Kidney (tissue), 14 donors: ENCODE results near the gene CST3. TPM values are rescaled to one million over a fixed set of nuclear protein-coding genes. Genes with fewer than 3 reads are reported as not detected.
"Not testable (repeated sequence)": the region's sequence is repeated elsewhere in the genome, so short reads cannot be mapped to it uniquely, and the experiment has no call there.

Experiments
- DNase-seq, 5 donors: peaks; one replicate each; pipeline ENCODE4 v3.0.0-alpha.2; 2013 to 2020
- FAIRE-seq: peaks from 2 replicates; lab custom pipeline; 2012; peaks lifted over from hg19 to GRCh38; lab: Jason Lieb, UNC
- H3K27ac ChIP-seq, 2 donors: one replicate each; pipeline ENCODE4 v1.7.0; 2013; ENCODE audit warnings: low read depth in 2 of 2, low read length in 2 of 2, inconsistent platforms in 1 of 2
- H3K27me3 ChIP-seq: one replicate; pipeline ENCODE4 v1.7.1; 2013; ENCODE audit warnings: low read length, inconsistent platforms; ENCODE audit not compliant: control insufficient read depth, insufficient read depth
- H3K36me3 ChIP-seq, 3 donors: one replicate each; pipeline versions ENCODE4 v1.7.0 to v1.7.1; 2013; ENCODE audit warnings: low read length in 3 of 3, control low read depth in 1 of 3, inconsistent platforms in 1 of 3; ENCODE audit not compliant: insufficient read depth in 3 of 3, control insufficient read depth in 2 of 3
- H3K4me1 ChIP-seq, 3 donors: one replicate each; pipeline versions ENCODE4 v1.7.0 to v1.7.1; 2013; ENCODE audit warnings: low read length in 3 of 3, inconsistent platforms in 1 of 3, low read depth in 1 of 3; ENCODE audit not compliant: control insufficient read depth in 2 of 3, insufficient read depth in 2 of 3
- H3K4me3 ChIP-seq, 3 donors: one replicate each; pipeline versions ENCODE4 v1.7.0 to v1.8.1; 2013; ENCODE audit warnings: low read length in 3 of 3, control low read depth in 1 of 3, inconsistent platforms in 1 of 3
- H3K9ac ChIP-seq, 3 donors: one replicate each; pipeline versions ENCODE4 v1.7.0 to v1.7.1; 2013; ENCODE audit warnings: low read length in 3 of 3, control low read depth in 1 of 3, inconsistent platforms in 1 of 3
- H3K9me3 ChIP-seq, 3 donors: one replicate each; pipeline versions ENCODE4 v1.7.0 to v1.7.1; 2013; ENCODE audit warnings: low read length in 3 of 3, control low read depth in 1 of 3, inconsistent platforms in 1 of 3; ENCODE audit not compliant: control insufficient read depth in 2 of 3, insufficient read depth in 1 of 3
- CTCF ChIP-seq: IDR thresholded peaks from 3 replicates; pipeline ENCODE4 v1.5.1; 2012; ENCODE audit warnings: mild to moderate bottlenecking, moderate library complexity, borderline replicate concordance; ENCODE audit not compliant: insufficient read depth; ENCODE audit errors: extremely low read depth
- intact Hi-C: fragments of 100-400 bp; cut with DNase I; formaldehyde crosslinking; loops from one replicate; pipeline ENCODE4 v1.11.1; 2022
- polyA plus RNA-seq: library from polyadenylated mRNA; stranded (reverse); fragments of 350-450 nt; fragmentation: Illumina TruSeq; extraction: RNeasy Lipid Tissue Mini Kit (QIAGEN cat#74804); gene quantifications from one replicate; pipeline ENCODE4 v1.2.3, GENCODE V29; 2014; ENCODE audit warnings: low read depth, low replicate concordance; ENCODE audit not compliant: insufficient read depth
- total RNA-seq: library from RNA; stranded (reverse); fragmentation: NEBNext Ultra II Directional; extraction: Animal tissue kit (Norgen Biotek cat#: 25700); gene quantifications from one replicate; pipeline ENCODE4 v1.2.1, GENCODE V29; 2021
- donor health status: control.
- donor health status: control.
- donor health status: control.
- donor health status: control.
- donor health status: control.
- donor health status: DM: yes; HTN: yes; CAD: no.
- donor health status: Normal renal cell carcinoma (clear cell type).

The CST3 gene
- total and polyA plus RNA-seq, 2 donors from 2014 or later: 852 to 942 TPM

- Histone ChIP-seq H3K9ac (peak overlapping the region; percentile 21 to 78 (median 61)), H3K27ac (peak overlapping the region; percentile 80 to 83), H3K27me3 (no peaks in the 10 kb centered on the region), H3K4me3 (peak overlapping the region; percentile 62 to 76 (median 70)), H3K36me3 (peaks cover 4 to 15% (median 4%) of the 10 kb centered on the region in 3 donors), H3K4me1 (peaks cover 2 to 21% (median 17%) of the 10 kb centered on the region in 3 donors), H3K9me3 (no peaks in the 10 kb centered on the region)
- no peak for TF ChIP-seq CTCF
- no peak for DNase-seq
- FAIRE-seq: no peak
- intact Hi-C loops: no loop called here
Measured at GRCh38 chr20:23636908-23637281, 860 bp downstream of the CST3 start.

GRCh38 chr20:23636182-23636907, 1.4 kb downstream of the CST3 start:
- FAIRE-seq: no peak
- Histone ChIP-seq H3K4me3 (peak overlapping the region; percentile 62 to 76 (median 70)), H3K27ac (no peak overlapping the region)

GRCh38 chr20:23635768-23636090, 2.0 kb downstream of the CST3 start:
- FAIRE-seq, intact Hi-C loops, H3K9me3 ChIP-seq, H3K27ac ChIP-seq, H3K9ac ChIP-seq, DNase-seq, H3K27me3 ChIP-seq: not testable (repeated sequence)
- Histone ChIP-seq H3K4me3 (peak overlapping the region in 1 of 3 donors; percentile 70), H3K36me3 (peaks cover 4 to 15% (median 4%) of the 10 kb centered on the region in 3 donors), H3K4me1 (peaks cover 2 to 21% (median 17%) of the 10 kb centered on the region in 3 donors)

More at GRCh38 chr20:23636182-23636907, 1.4 kb downstream of the CST3 start:
- intact Hi-C loops: no loop called here
- Histone ChIP-seq H3K4me1 (peaks cover 2 to 21% (median 17%) of the 10 kb centered on the region in 3 donors), H3K9me3 (no peaks in the 10 kb centered on the region), H3K36me3 (peaks cover 4 to 15% (median 4%) of the 10 kb centered on the region in 3 donors), H3K9ac (peak overlapping the region; percentile 21 to 78 (median 61)), H3K27me3 (no peaks in the 10 kb centered on the region)
- no peak for TF ChIP-seq CTCF
- peak in 1 of 5 donors; percentile 71 for DNase-seq

GRCh38 chr20:23634985-23635767, 2.6 kb downstream of the CST3 start:
- H3K27me3 ChIP-seq: no peaks in the 10 kb centered on the region
- intact Hi-C loops: no loop called here
- H3K4me1 ChIP-seq: peaks cover 2 to 21% (median 17%) of the 10 kb centered on the region in 3 donors
- DNase-seq (no peak), FAIRE-seq (no peak)
- H3K9me3 ChIP-seq: no peaks in the 10 kb centered on the region
- no peak for TF ChIP-seq CTCF
- H3K27ac ChIP-seq: no peak overlapping the region
- H3K9ac ChIP-seq: no peak overlapping the region
- no peak overlapping the region for H3K4me3 ChIP-seq
- H3K36me3 ChIP-seq: peaks cover 4 to 15% (median 4%) of the 10 kb centered on the region in 3 donors
